HepG2 (cell line): Measurements from ENCODE around the gene SEMA3B. TPM values are rescaled to one million over a fixed set of nuclear protein-coding genes. Genes with fewer than 3 reads are reported as not detected.

Experiments used
- HHEX ChIP-seq: IDR thresholded peaks from 2 replicates; pipeline ENCODE4 v1.6.1; 2016; ENCODE audit warnings: control low read depth
- KLF11 ChIP-seq: IDR thresholded peaks from 2 replicates; pipeline ENCODE4 v1.6.1; 2016; ENCODE audit warnings: missing compliant biosample characterization
- PCBP2 ChIP-seq: fragments of 200-400 bp; formaldehyde crosslinking; optimal IDR thresholded peaks from 2 replicates; pipeline ENCODE3; 2018; ENCODE audit warnings: low read length, low read depth; ENCODE audit not compliant: poor library complexity, severe bottlenecking
- SALL2 ChIP-seq: sonication (generic); formaldehyde crosslinking; IDR thresholded peaks from 2 replicates; pipeline ENCODE4 v1.8.1; 2023; ENCODE audit warnings: mild to moderate bottlenecking, missing genetic modification reagents, inconsistent platforms
- XRCC5 ChIP-seq: fragments of 200-400 bp; formaldehyde crosslinking; optimal IDR thresholded peaks from 2 replicates; pipeline ENCODE3; 2017; ENCODE audit warnings: mild to moderate bottlenecking, low read length
- ZNF20 ChIP-seq: sonication (generic); formaldehyde crosslinking; IDR thresholded peaks from 2 replicates; pipeline ENCODE4 v1.4.0; 2020; ENCODE audit warnings: mild to moderate bottlenecking, moderate library complexity, missing genetic modification reagents
- ZNF354B ChIP-seq: sonication (generic); formaldehyde crosslinking; IDR thresholded peaks from 2 replicates; pipeline ENCODE4 v1.8.0; 2022; ENCODE audit warnings: mild to moderate bottlenecking, missing genetic modification reagents
- polyA plus RNA-seq, 8 experiments: library from polyadenylated mRNA; depleted of rRNA in 3 of 8; stranded (reverse) in 7 of 8; unstranded in 1 of 8; fragments of >200 nt; fragmentation: Illumina TruSeq in 4 of 8; extraction: Trizol in 4 of 8; gene quantifications; 2 replicates each; pipeline versions ENCODE4 v1.2.1 to v1.2.3, GENCODE V29; 2011 to 2016; ENCODE audit warnings: low read depth in 4 of 8, missing spikeins in 1 of 8, mixed read lengths in 1 of 8; ENCODE audit not compliant: insufficient read depth in 1 of 8
- total RNA-seq, 5 experiments: library from RNA; depleted of rRNA; stranded (reverse); fragments of >200 nt; fragmentation: Illumina TruSeq; extraction: Trizol; gene quantifications; 2 replicates each; pipeline ENCODE4 v1.2.3, GENCODE V29; 2016; ENCODE audit warnings: low read depth in 1 of 5
- TF ChIP-seq, protein P1 (sequence below): sonication (generic); formaldehyde crosslinking; IDR thresholded peaks from 2 replicates; pipeline ENCODE4 v1.8.1; 2022; ENCODE audit warnings: mild to moderate bottlenecking, missing genetic modification reagents
- TF ChIP-seq, protein P2 (sequence below): sonication (generic); formaldehyde crosslinking; IDR thresholded peaks from 2 replicates; pipeline ENCODE4 v1.8.0; 2022; ENCODE audit warnings: mild to moderate bottlenecking, missing genetic modification reagents; ENCODE audit not compliant: insufficient replicate concordance
- TF ChIP-seq, protein P3 (sequence below): sonication (generic); formaldehyde crosslinking; IDR thresholded peaks from 2 replicates; pipeline ENCODE4 v1.5.1; 2020; ENCODE audit warnings: mild to moderate bottlenecking, missing genetic modification reagents
- TF ChIP-seq, protein P4 (sequence below): sonication (generic); formaldehyde crosslinking; IDR thresholded peaks from 2 replicates; pipeline ENCODE4 v1.8.0; 2022; ENCODE audit warnings: mild to moderate bottlenecking, missing genetic modification reagents, moderate library complexity
- TF ChIP-seq, protein P5 (sequence below): sonication (generic); formaldehyde crosslinking; IDR thresholded peaks from 2 replicates; pipeline ENCODE4 v1.8.1; 2023; ENCODE audit warnings: mild to moderate bottlenecking, moderate library complexity, missing genetic modification reagents

Gene SEMA3B
- total and polyA plus RNA-seq, 2 of the 13 experiments (the other 11 are each of a cell fraction or from before 2014, with no cell fraction given) = 93.2 to 158 TPM

DNA sequence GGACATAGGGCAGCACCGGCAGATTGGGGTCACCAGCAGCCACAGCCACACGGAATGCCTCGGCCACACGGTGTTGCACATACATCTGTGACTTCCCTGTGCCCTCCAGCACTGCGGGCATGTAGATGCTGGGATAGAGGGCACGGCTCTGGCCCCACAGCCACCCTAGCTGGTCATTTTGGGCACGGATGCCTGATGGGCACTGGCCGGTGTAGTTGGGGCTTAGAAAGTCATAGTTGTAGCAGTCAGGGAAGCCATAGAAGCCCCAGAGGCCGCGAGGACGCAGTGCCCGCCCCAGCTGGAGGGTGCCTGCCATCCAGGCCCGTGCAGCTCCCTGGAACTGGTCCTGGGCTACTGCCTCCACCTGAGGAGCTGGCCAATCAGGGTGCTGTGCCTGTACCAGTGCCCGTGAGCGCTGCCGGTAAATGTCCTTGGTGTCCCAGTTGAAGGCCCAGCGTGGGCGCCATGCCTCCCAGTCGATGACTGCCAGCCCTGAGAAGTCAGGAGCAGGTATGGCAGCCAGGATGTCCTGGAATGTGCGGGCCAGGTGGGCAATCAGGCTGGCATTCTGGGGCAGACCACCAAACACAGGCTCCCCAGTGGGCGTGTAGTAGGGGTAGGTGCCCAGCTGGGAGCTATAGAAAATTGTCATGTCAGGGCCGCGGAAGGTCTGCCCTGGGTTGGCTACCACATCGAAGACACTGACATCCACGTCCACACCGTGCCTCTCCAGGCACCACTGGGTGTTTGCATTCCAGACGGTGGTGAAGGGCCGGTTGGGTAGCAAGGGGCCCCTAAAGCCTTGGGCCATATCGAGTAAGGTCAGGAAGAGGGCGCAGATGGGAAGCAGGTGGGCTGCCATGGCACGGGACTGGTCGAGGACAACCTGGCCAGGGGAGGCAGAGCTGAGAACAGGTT is 33.4 kb downstream of the SEMA3B start (continued):
- TF ChIP-seq, protein P1, sequence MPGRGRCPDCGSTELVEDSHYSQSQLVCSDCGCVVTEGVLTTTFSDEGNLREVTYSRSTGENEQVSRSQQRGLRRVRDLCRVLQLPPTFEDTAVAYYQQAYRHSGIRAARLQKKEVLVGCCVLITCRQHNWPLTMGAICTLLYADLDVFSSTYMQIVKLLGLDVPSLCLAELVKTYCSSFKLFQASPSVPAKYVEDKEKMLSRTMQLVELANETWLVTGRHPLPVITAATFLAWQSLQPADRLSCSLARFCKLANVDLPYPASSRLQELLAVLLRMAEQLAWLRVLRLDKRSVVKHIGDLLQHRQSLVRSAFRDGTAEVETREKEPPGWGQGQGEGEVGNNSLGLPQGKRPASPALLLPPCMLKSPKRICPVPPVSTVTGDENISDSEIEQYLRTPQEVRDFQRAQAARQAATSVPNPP (CRISPR knock-in tag) = no peak
- TF ChIP-seq HHEX (CRISPR knock-in tag) (no peak), ZNF20 (CRISPR knock-in tag) (no peak), XRCC5 (peak; percentile 6), SALL2 (CRISPR knock-in tag) (peak; percentile 13; the same call in 1 of the 2 replicates), PCBP2 (no peak), KLF11 (CRISPR knock-in tag) (no peak), ZNF354B (0 out of 2 replicates have a peak, but pooled peaks have one; percentile 16)
- TF ChIP-seq, protein P2, sequence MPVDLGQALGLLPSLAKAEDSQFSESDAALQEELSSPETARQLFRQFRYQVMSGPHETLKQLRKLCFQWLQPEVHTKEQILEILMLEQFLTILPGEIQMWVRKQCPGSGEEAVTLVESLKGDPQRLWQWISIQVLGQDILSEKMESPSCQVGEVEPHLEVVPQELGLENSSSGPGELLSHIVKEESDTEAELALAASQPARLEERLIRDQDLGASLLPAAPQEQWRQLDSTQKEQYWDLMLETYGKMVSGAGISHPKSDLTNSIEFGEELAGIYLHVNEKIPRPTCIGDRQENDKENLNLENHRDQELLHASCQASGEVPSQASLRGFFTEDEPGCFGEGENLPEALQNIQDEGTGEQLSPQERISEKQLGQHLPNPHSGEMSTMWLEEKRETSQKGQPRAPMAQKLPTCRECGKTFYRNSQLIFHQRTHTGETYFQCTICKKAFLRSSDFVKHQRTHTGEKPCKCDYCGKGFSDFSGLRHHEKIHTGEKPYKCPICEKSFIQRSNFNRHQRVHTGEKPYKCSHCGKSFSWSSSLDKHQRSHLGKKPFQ (CRISPR knock-in tag) = peak; percentile 26
- TF ChIP-seq, protein P3, sequence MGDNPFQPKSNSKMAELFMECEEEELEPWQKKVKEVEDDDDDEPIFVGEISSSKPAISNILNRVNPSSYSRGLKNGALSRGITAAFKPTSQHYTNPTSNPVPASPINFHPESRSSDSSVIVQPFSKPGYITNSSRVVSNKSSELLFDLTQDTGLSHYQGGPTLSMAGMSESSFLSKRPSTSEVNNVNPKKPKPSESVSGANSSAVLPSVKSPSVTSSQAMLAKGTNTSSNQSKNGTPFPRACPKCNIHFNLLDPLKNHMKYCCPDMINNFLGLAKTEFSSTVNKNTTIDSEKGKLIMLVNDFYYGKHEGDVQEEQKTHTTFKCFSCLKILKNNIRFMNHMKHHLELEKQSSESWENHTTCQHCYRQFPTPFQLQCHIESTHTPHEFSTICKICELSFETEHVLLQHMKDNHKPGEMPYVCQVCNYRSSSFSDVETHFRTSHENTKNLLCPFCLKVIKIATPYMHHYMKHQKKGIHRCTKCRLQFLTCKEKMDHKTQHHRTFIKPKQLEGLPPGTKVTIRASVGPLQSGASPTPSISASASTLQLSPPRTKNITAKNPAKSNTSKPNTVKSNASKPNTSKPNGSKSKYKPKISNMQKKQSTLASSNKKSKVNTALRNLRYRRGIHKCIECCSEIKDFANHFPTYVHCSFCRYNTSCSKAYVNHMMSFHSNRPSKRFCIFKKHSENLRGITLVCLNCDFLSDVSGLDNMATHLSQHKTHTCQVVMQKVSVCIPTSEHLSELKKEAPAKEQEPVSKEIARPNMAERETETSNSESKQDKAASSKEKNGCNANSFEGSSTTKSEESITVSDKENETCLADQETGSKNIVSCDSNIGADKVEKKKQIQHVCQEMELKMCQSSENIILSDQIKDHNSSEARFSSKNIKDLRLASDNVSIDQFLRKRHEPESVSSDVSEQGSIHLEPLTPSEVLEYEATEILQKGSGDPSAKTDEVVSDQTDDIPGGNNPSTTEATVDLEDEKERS (CRISPR knock-in tag) = 0 out of 2 replicates have a peak, but pooled peaks have one; percentile 28
- TF ChIP-seq, protein P4, sequence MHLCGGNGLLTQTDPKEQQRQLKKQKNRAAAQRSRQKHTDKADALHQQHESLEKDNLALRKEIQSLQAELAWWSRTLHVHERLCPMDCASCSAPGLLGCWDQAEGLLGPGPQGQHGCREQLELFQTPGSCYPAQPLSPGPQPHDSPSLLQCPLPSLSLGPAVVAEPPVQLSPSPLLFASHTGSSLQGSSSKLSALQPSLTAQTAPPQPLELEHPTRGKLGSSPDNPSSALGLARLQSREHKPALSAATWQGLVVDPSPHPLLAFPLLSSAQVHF (CRISPR knock-in tag) = 0 out of 2 replicates have a peak, but pooled peaks have one; percentile 25
- TF ChIP-seq, protein P5, sequence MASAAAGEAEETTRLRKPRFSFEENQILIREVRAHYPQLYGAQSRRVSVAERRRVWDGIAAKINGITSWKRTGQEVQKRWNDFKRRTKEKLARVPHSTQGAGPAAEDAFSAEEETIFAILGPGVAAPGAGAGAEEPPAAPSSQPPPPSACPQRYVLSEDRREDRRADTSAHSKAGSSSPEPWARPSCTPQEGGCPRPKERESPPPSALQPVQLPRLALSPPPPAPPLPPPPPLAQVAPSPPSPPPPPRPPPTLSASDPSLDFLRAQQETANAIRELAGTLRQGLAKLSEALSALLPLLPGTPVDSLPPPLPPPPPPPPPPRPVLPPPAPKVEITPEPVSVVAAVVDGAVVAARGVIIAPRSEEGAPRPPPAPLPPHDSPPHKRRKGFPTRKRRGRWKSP (CRISPR knock-in tag) = peak; percentile 19; the same call in 1 of the 2 replicates
